GM18520 (cell line): ENCODE data around the gene ATP4B.

Source experiments
- ATAC-seq: cut with Tn5 transposase; IDR thresholded peaks from one replicate; pipeline ENCODE4 v1.9.1; 2021; ENCODE audit not compliant: unreplicated experiment

Gene ATP4B

GRCh38 chr13:113608967-113609533, 48.9 kb downstream of the ATP4B start:
- ATAC-seq: no peak

DNA sequence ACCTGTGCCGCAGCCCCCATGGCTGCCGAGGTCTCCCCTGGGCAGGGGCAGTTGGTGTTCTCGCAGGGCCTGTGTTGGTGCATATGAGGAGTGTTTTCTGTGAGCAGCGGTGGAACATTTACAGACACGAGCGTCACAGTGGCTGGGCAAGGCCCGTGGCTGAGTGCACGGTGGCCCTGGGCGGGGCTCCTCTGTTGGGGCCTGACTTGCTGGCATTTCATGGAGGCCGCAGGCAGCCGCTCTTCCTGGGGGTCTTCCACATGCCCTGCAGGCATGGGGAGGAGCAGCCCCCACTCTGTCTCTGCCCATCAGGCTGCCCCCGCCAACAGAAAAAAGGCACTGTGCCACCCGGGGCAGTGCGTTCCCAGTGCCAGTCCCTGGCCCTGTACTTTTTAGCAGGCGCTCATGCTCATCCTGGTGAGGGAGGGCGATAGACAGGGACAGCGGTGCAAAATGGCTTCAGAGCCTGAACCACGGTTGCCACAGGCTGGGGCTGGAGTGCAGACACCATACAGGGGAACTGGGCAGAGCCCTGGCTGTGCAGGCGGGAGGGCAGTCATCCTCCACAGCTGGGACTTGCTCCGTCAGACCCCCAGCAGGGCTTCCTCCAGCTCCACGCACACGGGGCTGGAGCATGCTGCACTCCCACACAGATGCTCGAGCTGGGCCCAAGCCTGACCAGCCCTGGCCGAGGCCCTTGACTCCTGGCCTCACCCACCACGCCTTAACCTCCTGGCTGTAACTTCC, 49.9 kb downstream of the ATP4B start:
- ATAC-seq: no peak

DNA sequence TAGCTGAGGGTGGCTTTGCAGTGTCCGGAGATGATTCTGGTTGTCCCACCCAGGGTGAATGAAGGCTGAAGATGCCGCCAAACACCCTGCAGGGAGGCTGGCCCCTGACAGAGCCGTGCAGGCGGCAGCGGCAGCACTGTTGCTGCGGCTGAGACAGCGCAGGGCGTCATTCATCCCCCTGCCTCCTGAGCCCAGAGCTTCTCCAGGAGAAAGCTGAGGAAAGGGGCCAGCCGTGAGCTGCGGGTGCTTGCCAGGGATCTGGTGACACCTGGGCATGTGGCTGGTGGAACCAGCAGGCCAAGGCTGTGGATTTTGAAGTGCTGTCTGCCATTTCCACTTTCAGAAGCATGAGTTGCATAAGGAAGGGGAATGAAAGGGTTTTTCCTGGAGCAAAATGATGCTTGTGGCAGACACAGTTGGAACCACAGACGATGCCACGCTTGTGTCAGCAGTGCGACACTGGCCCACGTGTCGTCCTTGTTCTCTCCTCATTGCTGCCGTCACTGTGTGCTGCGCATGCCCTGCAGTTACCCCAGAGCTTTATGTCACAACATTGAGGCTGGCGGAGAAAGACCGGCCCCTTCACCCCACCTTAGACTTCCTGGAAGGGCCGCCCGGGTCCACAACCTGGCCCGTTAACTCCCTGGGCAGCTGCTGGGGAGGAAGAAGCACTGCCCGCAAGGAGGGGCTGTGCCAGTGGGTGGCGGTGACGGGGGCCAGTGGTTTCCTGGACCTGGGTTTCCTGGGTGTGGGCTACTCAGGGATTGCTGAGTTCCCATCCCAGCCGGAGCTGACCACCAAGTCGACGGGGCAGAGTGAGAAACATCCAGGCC, 50.7 kb downstream of the ATP4B start:
- ATAC-seq: no peak

GRCh38 chr13:113605866-113606438, 52.0 kb downstream of the ATP4B start:
- no peak for ATAC-seq

DNA sequence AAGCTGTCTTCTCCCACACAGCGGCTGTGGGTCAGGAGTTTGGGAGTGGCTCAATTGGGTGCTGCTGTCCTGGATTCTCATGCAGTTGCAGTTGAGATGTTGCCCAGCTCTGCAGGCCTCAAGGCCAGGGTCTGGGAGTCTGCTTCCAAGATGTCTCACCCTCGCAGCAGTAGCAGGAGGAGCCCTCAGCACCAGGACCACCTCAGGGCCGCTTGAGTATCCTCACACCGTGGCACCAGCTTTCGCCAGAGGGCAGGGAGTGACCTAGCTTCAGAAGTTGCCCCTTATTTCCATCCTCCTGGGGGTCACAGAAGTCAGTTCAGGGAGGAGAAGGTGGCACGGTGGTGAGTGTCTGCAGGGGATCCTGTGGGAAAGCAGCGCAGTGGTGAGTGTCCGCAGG, 52.5 kb downstream of the ATP4B start:
- no peak for ATAC-seq

GRCh38 chr13:113604186-113604585, 53.8 kb downstream of the ATP4B start:
- ATAC-seq: peak; percentile 48

DNA sequence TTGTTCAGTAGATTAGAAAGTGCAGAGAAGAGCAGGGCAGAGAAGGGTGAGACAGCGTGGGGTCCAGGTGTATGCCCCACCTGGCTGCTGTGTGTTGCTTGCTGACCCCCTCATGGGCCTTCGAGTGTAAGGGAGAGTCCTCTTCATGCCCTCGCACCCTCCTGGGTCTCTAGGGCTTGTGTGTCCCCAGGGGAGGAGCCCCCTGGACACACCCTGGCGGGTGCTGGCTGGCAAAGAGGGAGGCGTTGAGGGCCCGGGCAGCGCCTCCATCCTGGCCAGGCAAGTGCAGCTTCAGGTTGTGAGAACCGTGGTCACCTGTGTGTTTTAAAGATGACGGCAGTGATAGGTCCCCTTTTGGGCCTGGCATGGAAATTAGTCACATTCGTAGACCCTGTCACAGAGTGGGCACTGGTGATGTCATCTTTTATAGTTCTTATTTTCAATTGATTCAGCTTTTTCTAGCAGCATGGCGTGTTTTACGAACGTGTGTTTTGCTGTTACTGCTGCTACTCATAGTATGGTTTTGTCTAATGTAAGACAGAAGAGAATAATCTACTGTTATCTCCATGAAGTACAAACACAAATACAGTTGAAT, 54.8 kb downstream of the ATP4B start:
- no peak for ATAC-seq

GRCh38 chr13:113602291-113602988, 55.6 kb downstream of the ATP4B start:
- no peak for ATAC-seq

GRCh38 chr13:113601166-113602070, 56.6 kb downstream of the ATP4B start:
- ATAC-seq: no peak

- no peak for ATAC-seq
These were observed 58.6 kb downstream of the ATP4B start for GRCh38 chr13:113599391-113599790.
